ENCODE measurements around the gene CEP20. TPM values are rescaled to one million over a fixed set of nuclear protein-coding genes. Genes with fewer than 3 reads are reported as not detected.
"Not testable (repeated sequence)": the region's sequence is repeated elsewhere in the genome, so short reads cannot be mapped to it uniquely, and the experiment has no call there.

The CEP20 gene
- total RNA-seq, 1 experiment from 2014 or later = 94.3 TPM

DNA sequence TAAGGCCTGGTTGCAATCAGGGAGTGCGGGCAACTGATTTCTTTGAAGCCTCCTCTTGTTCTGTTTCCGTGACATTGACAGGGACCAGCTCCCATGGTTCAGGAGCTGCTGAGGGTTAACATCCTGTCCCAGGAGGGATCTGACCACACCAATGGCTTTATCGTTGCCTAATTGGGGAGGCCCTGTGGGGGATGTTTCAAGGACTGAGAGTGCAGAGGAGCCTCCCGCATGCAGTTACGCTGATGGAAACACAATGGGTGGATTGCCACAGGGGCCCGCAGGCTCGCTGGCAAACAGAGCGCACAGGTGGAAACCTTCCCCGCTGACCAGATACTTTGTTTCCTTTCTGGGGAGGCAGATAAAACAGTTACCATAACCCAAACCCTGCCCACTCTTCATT lies 37.2 kb upstream of the CEP20 start:
- in situ Hi-C loops (cut with HindIII; ENCODE audit: low pct_unique_long_range_greater_than_20kb, low sequenced_read_pairs) (no loop called here), intact Hi-C loops (cut with micrococcal nuclease; ENCODE audit: unreplicated experiment) (no loop called here)
- Histone ChIP-seq H3K4me1 (ENCODE audit: control insufficient read depth, insufficient read depth, low read length) (no peaks in the 10 kb centered on the region), H3K36me3 (ENCODE audit: control insufficient read depth, insufficient read depth, low read length) (no peaks in the 10 kb centered on the region), H3K9me3 (ENCODE audit: control insufficient read depth, insufficient read depth, low read depth, low read length) (no peaks in the 10 kb centered on the region), H3K27ac (ENCODE audit: low read length) (no peak overlapping the region), H3K4me3 (ENCODE audit: low read depth in 2 of 2, low read length in 2 of 2) (no peak overlapping the region), H3K27me3 (ENCODE audit: control insufficient read depth, insufficient read depth, low read length) (no peaks in the 10 kb centered on the region)
- TF ChIP-seq, protein P1, sequence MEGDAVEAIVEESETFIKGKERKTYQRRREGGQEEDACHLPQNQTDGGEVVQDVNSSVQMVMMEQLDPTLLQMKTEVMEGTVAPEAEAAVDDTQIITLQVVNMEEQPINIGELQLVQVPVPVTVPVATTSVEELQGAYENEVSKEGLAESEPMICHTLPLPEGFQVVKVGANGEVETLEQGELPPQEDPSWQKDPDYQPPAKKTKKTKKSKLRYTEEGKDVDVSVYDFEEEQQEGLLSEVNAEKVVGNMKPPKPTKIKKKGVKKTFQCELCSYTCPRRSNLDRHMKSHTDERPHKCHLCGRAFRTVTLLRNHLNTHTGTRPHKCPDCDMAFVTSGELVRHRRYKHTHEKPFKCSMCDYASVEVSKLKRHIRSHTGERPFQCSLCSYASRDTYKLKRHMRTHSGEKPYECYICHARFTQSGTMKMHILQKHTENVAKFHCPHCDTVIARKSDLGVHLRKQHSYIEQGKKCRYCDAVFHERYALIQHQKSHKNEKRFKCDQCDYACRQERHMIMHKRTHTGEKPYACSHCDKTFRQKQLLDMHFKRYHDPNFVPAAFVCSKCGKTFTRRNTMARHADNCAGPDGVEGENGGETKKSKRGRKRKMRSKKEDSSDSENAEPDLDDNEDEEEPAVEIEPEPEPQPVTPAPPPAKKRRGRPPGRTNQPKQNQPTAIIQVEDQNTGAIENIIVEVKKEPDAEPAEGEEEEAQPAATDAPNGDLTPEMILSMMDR (IDR thresholded peaks at IDR 0.05) = no peak
- TF ChIP-seq SIN3A (IDR thresholded peaks at IDR 0.05; ENCODE audit: borderline replicate concordance, insufficient read depth, low read depth, low read length) = no peak
- TF ChIP-seq, protein P2, sequence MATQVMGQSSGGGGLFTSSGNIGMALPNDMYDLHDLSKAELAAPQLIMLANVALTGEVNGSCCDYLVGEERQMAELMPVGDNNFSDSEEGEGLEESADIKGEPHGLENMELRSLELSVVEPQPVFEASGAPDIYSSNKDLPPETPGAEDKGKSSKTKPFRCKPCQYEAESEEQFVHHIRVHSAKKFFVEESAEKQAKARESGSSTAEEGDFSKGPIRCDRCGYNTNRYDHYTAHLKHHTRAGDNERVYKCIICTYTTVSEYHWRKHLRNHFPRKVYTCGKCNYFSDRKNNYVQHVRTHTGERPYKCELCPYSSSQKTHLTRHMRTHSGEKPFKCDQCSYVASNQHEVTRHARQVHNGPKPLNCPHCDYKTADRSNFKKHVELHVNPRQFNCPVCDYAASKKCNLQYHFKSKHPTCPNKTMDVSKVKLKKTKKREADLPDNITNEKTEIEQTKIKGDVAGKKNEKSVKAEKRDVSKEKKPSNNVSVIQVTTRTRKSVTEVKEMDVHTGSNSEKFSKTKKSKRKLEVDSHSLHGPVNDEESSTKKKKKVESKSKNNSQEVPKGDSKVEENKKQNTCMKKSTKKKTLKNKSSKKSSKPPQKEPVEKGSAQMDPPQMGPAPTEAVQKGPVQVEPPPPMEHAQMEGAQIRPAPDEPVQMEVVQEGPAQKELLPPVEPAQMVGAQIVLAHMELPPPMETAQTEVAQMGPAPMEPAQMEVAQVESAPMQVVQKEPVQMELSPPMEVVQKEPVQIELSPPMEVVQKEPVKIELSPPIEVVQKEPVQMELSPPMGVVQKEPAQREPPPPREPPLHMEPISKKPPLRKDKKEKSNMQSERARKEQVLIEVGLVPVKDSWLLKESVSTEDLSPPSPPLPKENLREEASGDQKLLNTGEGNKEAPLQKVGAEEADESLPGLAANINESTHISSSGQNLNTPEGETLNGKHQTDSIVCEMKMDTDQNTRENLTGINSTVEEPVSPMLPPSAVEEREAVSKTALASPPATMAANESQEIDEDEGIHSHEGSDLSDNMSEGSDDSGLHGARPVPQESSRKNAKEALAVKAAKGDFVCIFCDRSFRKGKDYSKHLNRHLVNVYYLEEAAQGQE (IDR thresholded peaks at IDR 0.05; ENCODE audit: insufficient read depth in 1 of 2, low read depth in 2 of 2, low read length in 1 of 2) = no peak
- no peak for TF ChIP-seq TCF7L2 (IDR thresholded peaks at IDR 0.05; ENCODE audit: low read depth, low read length)
- no peak for TF ChIP-seq POLR2AphosphoS5 (IDR thresholded peaks at IDR 0.05; ENCODE audit: low read depth, low read length)
- ChIA-PET POLR2A (interaction anchor here (0.6 to 1.0 kb wide), 2 partner anchors 22 to 37 kb away, joined by 3 to 5 read pairs; partner anchors contain the start of gene CEP20), CTCF (no interaction called here)
- DNase-seq (ENCODE audit: low read depth, low spot score) = no peak
- BruUV-seq (replicated peaks) = no TSS peak
- ATAC-seq = no peak

DNA sequence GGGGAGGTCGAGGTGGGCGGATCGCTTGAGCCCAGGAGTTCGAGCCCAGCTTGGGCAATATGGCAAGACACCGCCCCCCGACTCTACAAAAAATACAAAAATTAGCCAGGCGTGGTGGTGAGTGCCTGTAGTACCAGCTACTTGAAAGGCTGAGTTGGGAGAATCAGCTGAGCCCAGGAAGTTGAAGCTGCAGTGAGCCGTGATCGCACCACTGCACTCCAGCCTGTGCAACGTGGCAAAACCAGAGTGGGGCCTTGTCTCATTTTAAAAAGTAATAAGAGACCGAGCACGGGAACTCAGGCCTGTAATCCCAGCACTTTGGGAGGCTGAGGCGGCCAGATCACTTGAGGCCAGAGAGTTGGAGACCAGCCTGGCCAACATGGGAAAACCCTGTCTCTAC lies 36.6 kb upstream of the CEP20 start:
- Histone ChIP-seq H3K4me1 (ENCODE audit: control insufficient read depth, insufficient read depth, low read length) (no peaks in the 10 kb centered on the region), H3K9me3 (ENCODE audit: control insufficient read depth, insufficient read depth, low read depth, low read length) (no peaks in the 10 kb centered on the region), H3K27ac (ENCODE audit: low read length) (no peak overlapping the region), H3K27me3 (ENCODE audit: control insufficient read depth, insufficient read depth, low read length) (no peaks in the 10 kb centered on the region), H3K36me3 (ENCODE audit: control insufficient read depth, insufficient read depth, low read length) (no peaks in the 10 kb centered on the region), H3K4me3 (ENCODE audit: low read depth in 2 of 2, low read length in 2 of 2) (no peak overlapping the region)
- DNase-seq (ENCODE audit: low read depth, low spot score) = no peak
- intact Hi-C loops (cut with micrococcal nuclease; ENCODE audit: unreplicated experiment) (no loop called here), in situ Hi-C loops (cut with HindIII; ENCODE audit: low pct_unique_long_range_greater_than_20kb, low sequenced_read_pairs) (no loop called here)
- no peak for TF ChIP-seq POLR2AphosphoS5 (IDR thresholded peaks at IDR 0.05; ENCODE audit: low read depth, low read length)
- ChIA-PET POLR2A (no interaction called here), CTCF (no interaction called here)
- no TSS peak for BruUV-seq (replicated peaks)
- 0 out of 2 replicates have a peak, but pooled peaks have one; percentile 27 for ATAC-seq

DNA sequence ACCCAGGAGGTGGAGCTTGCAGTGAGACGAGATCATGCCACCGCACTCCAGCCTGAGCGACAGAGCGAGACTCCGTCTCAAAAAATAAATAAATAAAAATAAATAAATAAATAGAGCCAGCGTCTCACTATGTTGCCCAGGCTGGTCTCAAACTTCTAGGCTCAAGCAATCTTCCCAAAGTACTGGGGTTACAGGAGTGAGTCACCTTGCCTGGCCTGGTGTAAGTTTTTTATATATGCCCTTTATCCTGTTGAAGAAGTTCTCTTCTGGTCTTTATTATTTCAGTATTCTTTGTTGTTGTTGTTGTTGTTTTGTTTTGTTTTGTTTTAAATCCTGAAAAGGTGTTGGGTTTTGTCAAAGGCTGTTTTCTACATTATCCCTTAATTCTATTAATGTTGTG lies 30.9 kb upstream of the CEP20 start:
- Histone ChIP-seq H3K4me1 (ENCODE audit: control insufficient read depth, insufficient read depth, low read length) (no peaks in the 10 kb centered on the region), H3K27ac (ENCODE audit: low read length) (no peak overlapping the region), H3K36me3 (ENCODE audit: control insufficient read depth, insufficient read depth, low read length) (no peaks in the 10 kb centered on the region), H3K27me3 (ENCODE audit: control insufficient read depth, insufficient read depth, low read length) (no peaks in the 10 kb centered on the region), H3K9me3 (ENCODE audit: control insufficient read depth, insufficient read depth, low read depth, low read length) (no peaks in the 10 kb centered on the region), H3K4me3 (ENCODE audit: low read depth in 2 of 2, low read length in 2 of 2) (no peak overlapping the region)
- DNase-seq (ENCODE audit: low read depth, low spot score) (no peak), ATAC-seq (no peak)
- no TSS peak for BruUV-seq (replicated peaks)
- ChIA-PET CTCF (no interaction called here), POLR2A (no interaction called here)
- TF ChIP-seq, protein P1 (IDR thresholded peaks at IDR 0.05) = no peak
- TF ChIP-seq TCF7L2 (IDR thresholded peaks at IDR 0.05; ENCODE audit: low read depth, low read length) (no peak), SIN3A (IDR thresholded peaks at IDR 0.05; ENCODE audit: borderline replicate concordance, insufficient read depth, low read depth, low read length) (no peak)
- in situ Hi-C loops (cut with HindIII; ENCODE audit: low pct_unique_long_range_greater_than_20kb, low sequenced_read_pairs) = no loop called here
- intact Hi-C loops (cut with micrococcal nuclease; ENCODE audit: unreplicated experiment) = no loop called here

DNA sequence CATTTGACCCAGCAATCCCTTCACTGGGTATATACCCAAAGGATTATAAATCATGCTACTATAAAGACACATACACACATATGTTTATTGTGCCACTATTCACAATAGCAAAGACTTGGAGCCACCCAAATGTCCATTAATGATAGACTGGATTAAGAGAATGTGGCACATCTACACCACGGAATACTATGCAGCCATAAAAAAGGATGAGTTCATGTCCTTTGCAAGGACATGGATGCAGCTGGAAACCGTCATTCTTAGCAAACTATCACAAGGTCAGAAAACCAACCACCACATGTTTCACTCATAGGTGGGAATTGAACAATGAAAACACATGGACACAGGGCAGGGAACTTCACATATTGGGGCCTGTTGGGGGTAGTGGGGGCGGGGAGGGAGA lies 29.9 kb upstream of the CEP20 start:
- POLR2A ChIA-PET; DNase-seq (ENCODE audit: low read depth, low spot score); intact Hi-C loops (cut with micrococcal nuclease; ENCODE audit: unreplicated experiment); CTCF ChIA-PET; H3K27ac ChIP-seq (ENCODE audit: low read length); H3K9me3 ChIP-seq (ENCODE audit: control insufficient read depth, insufficient read depth, low read depth, low read length); H3K4me3 ChIP-seq (ENCODE audit: low read depth in 2 of 2, low read length in 2 of 2); BruUV-seq (replicated peaks); ATAC-seq; H3K27me3 ChIP-seq (ENCODE audit: control insufficient read depth, insufficient read depth, low read length); in situ Hi-C loops (cut with HindIII; ENCODE audit: low pct_unique_long_range_greater_than_20kb, low sequenced_read_pairs); H3K36me3 ChIP-seq (ENCODE audit: control insufficient read depth, insufficient read depth, low read length); H3K4me1 ChIP-seq (ENCODE audit: control insufficient read depth, insufficient read depth, low read length): not testable (repeated sequence)
